K562 (cell line): ENCODE results near the gene ZNF77. TPM values are rescaled to one million over a fixed set of nuclear protein-coding genes. Genes with fewer than 3 reads are reported as not detected.

Experiments
- ARID3B ChIP-seq: fragments of 250-450 bp; sonication (Bioruptor Pico); IDR thresholded peaks from 2 replicates; pipeline ENCODE4 v1.4.0; 2020; ENCODE audit warnings: borderline replicate concordance
- CUX1 ChIP-seq: fragments of 200-800 bp; sonication (Bioruptor generic); IDR thresholded peaks from 2 replicates; pipeline ENCODE4 v1.6.1; 2016; ENCODE audit warnings: missing genetic modification characterization, missing compliant biosample characterization
- HMGN3 ChIP-seq: IDR thresholded peaks from 2 replicates; pipeline ENCODE4 v1.6.1; 2011; ENCODE audit warnings: borderline replicate concordance, low read depth, mild to moderate bottlenecking, mixed read lengths, low read length; ENCODE audit not compliant: insufficient read length; ENCODE audit errors: extremely low read depth
- HOMEZ ChIP-seq: fragments of 250-450 bp; sonication (Bioruptor Pico); IDR thresholded peaks from 2 replicates; pipeline ENCODE4 v1.4.0; 2020; ENCODE audit warnings: mild to moderate bottlenecking, moderate library complexity
- MCM7 ChIP-seq, 2 experiments: fragments of 450-650 bp; IDR thresholded peaks; 2 replicates each; pipeline ENCODE4 v1.6.1; 2016 to 2018
- PATZ1 ChIP-seq: fragments of 250-450 bp; sonication (Bioruptor Pico); IDR thresholded peaks from 2 replicates; pipeline ENCODE4 v1.5.0; 2020; ENCODE audit warnings: mild to moderate bottlenecking, borderline replicate concordance
- PURB ChIP-seq: sonication (generic); formaldehyde crosslinking; IDR thresholded peaks from 2 replicates; pipeline ENCODE4 v1.9.0; 2021; ENCODE audit warnings: low read depth, mild to moderate bottlenecking, missing genetic modification reagents
- SIN3B ChIP-seq: fragments of 450-650 bp; IDR thresholded peaks from 2 replicates; pipeline ENCODE4 v1.6.1; 2017; ENCODE audit warnings: low read depth, mild to moderate bottlenecking, moderate library complexity
- SIX5 ChIP-seq, 2 experiments: IDR thresholded peaks; 2 replicates each; pipeline ENCODE4 v1.6.1; 2011; ENCODE audit warnings: low read length in 2 of 2, borderline replicate concordance in 1 of 2, low read depth in 1 of 2, mild to moderate bottlenecking in 1 of 2, moderate library complexity in 1 of 2; ENCODE audit not compliant: insufficient read depth in 1 of 2
- TBP ChIP-seq: optimal IDR thresholded peaks from 2 replicates; pipeline ENCODE3; 2011; ENCODE audit warnings: low read depth, low read length, improper control_type of control experiment
- TCF7L2 ChIP-seq: fragments of 150-350 bp; IDR thresholded peaks from 2 replicates; pipeline ENCODE4 v1.6.1; 2016; ENCODE audit warnings: low read depth, mild to moderate bottlenecking, low read length, moderate library complexity
- TSHZ1 ChIP-seq: fragments of 250-450 bp; sonication (Bioruptor Pico); IDR thresholded peaks from 2 replicates; pipeline ENCODE4 v1.4.0; 2020; ENCODE audit warnings: mild to moderate bottlenecking, moderate library complexity
- polyA plus RNA-seq, 8 experiments: library from polyadenylated mRNA; depleted of rRNA in 4 of 8; stranded (reverse) in 5 of 8; unstranded in 3 of 8; fragments of >200 nt; fragmentation: Nextera tagmentation in 2 of 8; fragmentation: Illumina TruSeq in 1 of 8; extraction: Ambion mirVana in 2 of 8; extraction: Trizol in 1 of 8; gene quantifications; 2 replicates each; pipeline versions ENCODE4 v1.2.1 to v1.2.3, GENCODE V29; 2011 to 2014; ENCODE audit warnings: inconsistent platforms in 1 of 8, missing spikeins in 1 of 8
- total RNA-seq, 7 experiments: library from RNA; depleted of rRNA in 6 of 7; stranded (reverse); fragments of >200 nt in 6 of 7; fragmentation: Illumina TruSeq in 2 of 7; extraction: Trizol in 2 of 7; gene quantifications; 2 replicates each; pipeline versions ENCODE4 v1.2.1 to v1.2.3, GENCODE V29; 2011 to 2021; ENCODE audit warnings: low replicate concordance in 1 of 7

Gene ZNF77
- total and polyA plus RNA-seq, 9 of the 15 experiments (the other 6 are each of a cell fraction or from before 2014, with no cell fraction given): 4.3 to 14.5 (median 7.7) TPM

- TF ChIP-seq CUX1 (CRISPR knock-in tag): no peak
- peak; percentile 82 for TF ChIP-seq HOMEZ (CRISPR knock-in tag)
- no peak for TF ChIP-seq HMGN3
- no peak for TF ChIP-seq PATZ1 (CRISPR knock-in tag)
- TF ChIP-seq TCF7L2: no peak
- TF ChIP-seq SIN3B: no peak
- no peak for TF ChIP-seq TBP
- no peak for TF ChIP-seq SIX5 (IDR thresholded peaks at IDR 0.05; ENCODE audit: borderline replicate concordance in 1 of 2, insufficient read depth in 1 of 2, low read depth in 1 of 2, low read length in 2 of 2)
- no peak for TF ChIP-seq ARID3B (CRISPR knock-in tag)
- peak; percentile 72; the same call in 1 of the 2 replicates for TF ChIP-seq TSHZ1 (CRISPR knock-in tag)
- TF ChIP-seq MCM7 (IDR thresholded peaks at IDR 0.05): no peak
- no peak for TF ChIP-seq PURB (CRISPR knock-in tag)
Observed at GRCh38 chr19:2962018-2962670, 17.4 kb upstream of the ZNF77 start (continued).
